ENCODE data around the gene MCU. TPM values are rescaled to one million over a fixed set of nuclear protein-coding genes. Genes with fewer than 3 reads are reported as not detected.

The MCU gene
- total and polyA plus RNA-seq, 2 of the 4 experiments (the other 2 are of a cell fraction) = 36.2 to 36.7 TPM

- Histone ChIP-seq H3K56ac (ENCODE audit: extremely low read depth, insufficient read depth, low read length) (no peak overlapping the region), H3K27me3 (ENCODE audit: control insufficient read depth, insufficient read depth, low read length) (no peaks in the 10 kb centered on the region), H3K4me2 (ENCODE audit: low read depth, low read length) (no peak overlapping the region), H3K14ac (replicated peaks; ENCODE audit: low read depth, low read length) (no peak overlapping the region), H3K4ac (ENCODE audit: low read depth, low read length) (no peak overlapping the region), H3K4me1 (ENCODE audit: control insufficient read depth, insufficient read depth, low read length) (peaks cover 11% of the 10 kb centered on the region), H3K9me1 (ENCODE audit: insufficient read depth, low read length) (peaks cover 3% of the 10 kb centered on the region; the same call in 1 of the 2 replicates), H2AFZ (replicated peaks; ENCODE audit: low read length, poor library complexity) (no peak overlapping the region), H3K27ac (ENCODE audit: insufficient read depth, low read length) (no peak overlapping the region), H2AK9ac (replicated peaks; ENCODE audit: low read depth, low read length, poor library complexity) (no peak overlapping the region), H3K18ac (ENCODE audit: low read depth, low read length) (no peak overlapping the region), H2AK5ac (ENCODE audit: low read depth, low read length) (no peak overlapping the region), H3K79me1 (ENCODE audit: low read depth in 1 of 2, low read length in 2 of 2) (peaks cover 22 to 57% of the 10 kb centered on the region in 2 experiments), H2BK20ac (ENCODE audit: low read depth, low read length) (no peak overlapping the region; the same call in 1 of the 2 replicates), H3K4me3 (ENCODE audit: insufficient read depth, low read depth, low read length) (no peak overlapping the region), H2BK5ac (ENCODE audit: low read depth, low read length, poor library complexity, severe bottlenecking) (no peak overlapping the region), H4K91ac (ENCODE audit: insufficient read depth, low read depth, low read length) (no peak overlapping the region), H2BK120ac (ENCODE audit: low read depth, low read length) (no peak overlapping the region), H3K9me3 (ENCODE audit: control insufficient read depth, insufficient read depth, low read length) (no peaks in the 10 kb centered on the region), H2BK15ac (ENCODE audit: low read depth, low read length) (no peak overlapping the region), H4K5ac (ENCODE audit: low read depth, low read length) (no peak overlapping the region), H3K23ac (ENCODE audit: low read depth, low read length) (no peak overlapping the region), H3K36me3 (ENCODE audit: control insufficient read depth, insufficient read depth, low read length) (no peaks in the 10 kb centered on the region), H4K8ac (ENCODE audit: low read depth in 2 of 2, low read length in 2 of 2) (no peak overlapping the region), H3K9ac (ENCODE audit: low read depth, low read length) (no peak overlapping the region), H4K20me1 (ENCODE audit: insufficient read depth, low read length) (peaks cover 9% of the 10 kb centered on the region; the same call in 1 of the 2 replicates)
- ChIA-PET CTCF (no interaction called here), POLR2A (ENCODE audit: unreplicated experiment) (no interaction called here)
- dilution Hi-C loops (cut with HindIII; ENCODE audit: low sequenced_read_pairs, unreplicated experiment) = no loop called here
- intact Hi-C loops (cut with micrococcal nuclease) = no loop called here
- in situ Hi-C loops (cut with MboI; ENCODE audit: low sequenced_read_pairs) = no loop called here
- no peak for ATAC-seq (ENCODE audit: low read depth)
- DNase-seq = no peak
- TF ChIP-seq MXI1 (IDR thresholded peaks at IDR 0.05; ENCODE audit: borderline replicate concordance, low read depth, low read length) (no peak), MAZ (IDR thresholded peaks at IDR 0.05; ENCODE audit: borderline replicate concordance, low read depth, low read length) (no peak), MAFK (IDR thresholded peaks at IDR 0.05; ENCODE audit: low read depth, low read length) (no peak), FOS (IDR thresholded peaks at IDR 0.05; ENCODE audit: low read depth, low read length) (no peak), POLR2A (IDR thresholded peaks at IDR 0.05; ENCODE audit: low read depth, low read length) (no peak), RCOR1 (IDR thresholded peaks at IDR 0.05; ENCODE audit: insufficient replicate concordance, low read length) (no peak), CHD1 (IDR thresholded peaks at IDR 0.05; ENCODE audit: low read depth, low read length) (no peak), BHLHE40 (IDR thresholded peaks at IDR 0.05; ENCODE audit: low read depth, low read length) (no peak), NFE2L2 (IDR thresholded peaks at IDR 0.05; ENCODE audit: low read depth, low read length) (no peak)
- TF ChIP-seq, protein P1, sequence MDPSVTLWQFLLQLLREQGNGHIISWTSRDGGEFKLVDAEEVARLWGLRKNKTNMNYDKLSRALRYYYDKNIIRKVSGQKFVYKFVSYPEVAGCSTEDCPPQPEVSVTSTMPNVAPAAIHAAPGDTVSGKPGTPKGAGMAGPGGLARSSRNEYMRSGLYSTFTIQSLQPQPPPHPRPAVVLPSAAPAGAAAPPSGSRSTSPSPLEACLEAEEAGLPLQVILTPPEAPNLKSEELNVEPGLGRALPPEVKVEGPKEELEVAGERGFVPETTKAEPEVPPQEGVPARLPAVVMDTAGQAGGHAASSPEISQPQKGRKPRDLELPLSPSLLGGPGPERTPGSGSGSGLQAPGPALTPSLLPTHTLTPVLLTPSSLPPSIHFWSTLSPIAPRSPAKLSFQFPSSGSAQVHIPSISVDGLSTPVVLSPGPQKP (IDR thresholded peaks at IDR 0.05; ENCODE audit: borderline replicate concordance, low read depth, low read length) = no peak
- TF ChIP-seq, protein P2, sequence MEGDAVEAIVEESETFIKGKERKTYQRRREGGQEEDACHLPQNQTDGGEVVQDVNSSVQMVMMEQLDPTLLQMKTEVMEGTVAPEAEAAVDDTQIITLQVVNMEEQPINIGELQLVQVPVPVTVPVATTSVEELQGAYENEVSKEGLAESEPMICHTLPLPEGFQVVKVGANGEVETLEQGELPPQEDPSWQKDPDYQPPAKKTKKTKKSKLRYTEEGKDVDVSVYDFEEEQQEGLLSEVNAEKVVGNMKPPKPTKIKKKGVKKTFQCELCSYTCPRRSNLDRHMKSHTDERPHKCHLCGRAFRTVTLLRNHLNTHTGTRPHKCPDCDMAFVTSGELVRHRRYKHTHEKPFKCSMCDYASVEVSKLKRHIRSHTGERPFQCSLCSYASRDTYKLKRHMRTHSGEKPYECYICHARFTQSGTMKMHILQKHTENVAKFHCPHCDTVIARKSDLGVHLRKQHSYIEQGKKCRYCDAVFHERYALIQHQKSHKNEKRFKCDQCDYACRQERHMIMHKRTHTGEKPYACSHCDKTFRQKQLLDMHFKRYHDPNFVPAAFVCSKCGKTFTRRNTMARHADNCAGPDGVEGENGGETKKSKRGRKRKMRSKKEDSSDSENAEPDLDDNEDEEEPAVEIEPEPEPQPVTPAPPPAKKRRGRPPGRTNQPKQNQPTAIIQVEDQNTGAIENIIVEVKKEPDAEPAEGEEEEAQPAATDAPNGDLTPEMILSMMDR (conservative IDR thresholded peaks at IDR 0.05; ENCODE audit: low read depth, low read length) = no peak
- no TSS peak for BruUV-seq (replicated peaks)
- no CpG with 5 or more reads among the region's 5 CpGs for WGBS, 2 experiments (ENCODE audit: extremely low coverage in 2 of 2, insufficient read length in 1 of 2)
Observed at GRCh38 chr10:72782649-72783330, 90.8 kb downstream of the MCU start.

All from IMR-90 (cell line).